Mesothelial cell of epicardium (in vitro differentiated cells): ENCODE measurements around the gene PMPCA. TPM values are rescaled to one million over a fixed set of nuclear protein-coding genes. Genes with fewer than 3 reads are reported as not detected.

Experiments
- DNase-seq, 2 experiments: peaks; one replicate each; pipeline ENCODE4 v3.0.0; 2021; ENCODE audit warnings: low spot score in 2 of 2; ENCODE audit not compliant: unreplicated experiment in 2 of 2
- H3K27ac Mint-ChIP-seq: 2 replicates; pipeline ENCODE4 v1.8.0; 2021; ENCODE audit warnings: mixed read lengths
- H3K27me3 Mint-ChIP-seq: 2 replicates; pipeline ENCODE4 v1.8.0; 2021; ENCODE audit warnings: low read depth, mixed read lengths
- H3K36me3 Mint-ChIP-seq: 2 replicates; pipeline ENCODE4 v1.8.0; 2021; ENCODE audit warnings: mixed read lengths
- H3K4me1 Mint-ChIP-seq: 2 replicates; pipeline ENCODE4 v1.8.0; 2021; ENCODE audit warnings: mixed read lengths
- H3K4me3 Mint-ChIP-seq: 2 replicates; pipeline ENCODE4 v1.8.0; 2021; ENCODE audit warnings: mild to moderate bottlenecking, moderate library complexity, mixed read lengths
- H3K9me3 Mint-ChIP-seq: 2 replicates; pipeline ENCODE4 v1.8.0; 2021; ENCODE audit warnings: mixed read lengths
- total RNA-seq: library from RNA; stranded (reverse); gene quantifications from 3 replicates; pipeline ENCODE4 v1.2.1, GENCODE V29; 2021
- TF ChIP-seq, protein P1 (sequence below): fragments of 200-600 bp; sonication (generic); IDR thresholded peaks from one replicate; pipeline ENCODE4 v1.5.0; 2021; ENCODE audit warnings: antibody characterized with exemption; ENCODE audit not compliant: unreplicated experiment

The PMPCA gene
- total RNA-seq, 1 donor from 2014 or later, result 74.6 TPM

GRCh38 chr9:136456258-136456657 is 45.8 kb downstream of the PMPCA start:
- no peak overlapping the region for H3K4me3 Mint-ChIP-seq
- H3K27ac Mint-ChIP-seq, result no peak overlapping the region
- H3K9me3 Mint-ChIP-seq, result no peaks in the 10 kb centered on the region
- H3K27me3 Mint-ChIP-seq, result no peaks in the 10 kb centered on the region
- H3K36me3 Mint-ChIP-seq, result peaks cover 46% of the 10 kb centered on the region
- TF ChIP-seq, protein P1, sequence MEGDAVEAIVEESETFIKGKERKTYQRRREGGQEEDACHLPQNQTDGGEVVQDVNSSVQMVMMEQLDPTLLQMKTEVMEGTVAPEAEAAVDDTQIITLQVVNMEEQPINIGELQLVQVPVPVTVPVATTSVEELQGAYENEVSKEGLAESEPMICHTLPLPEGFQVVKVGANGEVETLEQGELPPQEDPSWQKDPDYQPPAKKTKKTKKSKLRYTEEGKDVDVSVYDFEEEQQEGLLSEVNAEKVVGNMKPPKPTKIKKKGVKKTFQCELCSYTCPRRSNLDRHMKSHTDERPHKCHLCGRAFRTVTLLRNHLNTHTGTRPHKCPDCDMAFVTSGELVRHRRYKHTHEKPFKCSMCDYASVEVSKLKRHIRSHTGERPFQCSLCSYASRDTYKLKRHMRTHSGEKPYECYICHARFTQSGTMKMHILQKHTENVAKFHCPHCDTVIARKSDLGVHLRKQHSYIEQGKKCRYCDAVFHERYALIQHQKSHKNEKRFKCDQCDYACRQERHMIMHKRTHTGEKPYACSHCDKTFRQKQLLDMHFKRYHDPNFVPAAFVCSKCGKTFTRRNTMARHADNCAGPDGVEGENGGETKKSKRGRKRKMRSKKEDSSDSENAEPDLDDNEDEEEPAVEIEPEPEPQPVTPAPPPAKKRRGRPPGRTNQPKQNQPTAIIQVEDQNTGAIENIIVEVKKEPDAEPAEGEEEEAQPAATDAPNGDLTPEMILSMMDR, result no peak
- no peaks in the 10 kb centered on the region for H3K4me1 Mint-ChIP-seq
- no peak for DNase-seq

DNA sequence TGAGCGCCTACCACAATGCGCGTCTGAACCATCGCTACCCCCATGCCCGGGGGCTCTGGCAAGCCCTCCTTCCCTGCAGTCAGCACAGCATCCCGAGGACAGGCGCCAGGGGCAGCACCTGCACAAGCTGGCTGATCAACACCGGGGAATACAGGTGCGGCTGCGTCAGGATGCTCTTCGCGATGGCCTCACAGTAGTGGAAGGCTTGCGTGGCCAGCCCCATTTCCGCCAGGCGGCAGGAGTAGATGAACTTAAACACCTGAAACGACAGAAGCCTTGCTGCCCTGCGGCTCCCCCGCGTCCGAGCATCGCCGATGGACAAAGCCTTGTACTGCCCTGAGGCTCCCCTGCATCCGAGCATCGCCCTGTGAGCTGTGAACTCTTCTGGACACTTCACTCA is 46.9 kb downstream of the PMPCA start:
- DNase-seq, result no peak
- no peak overlapping the region for H3K4me3 Mint-ChIP-seq
- no peaks in the 10 kb centered on the region for H3K9me3 Mint-ChIP-seq
- H3K4me1 Mint-ChIP-seq, result no peaks in the 10 kb centered on the region
- H3K27ac Mint-ChIP-seq, result no peak overlapping the region
- TF ChIP-seq, protein P1, result no peak
- peaks cover 53% of the 10 kb centered on the region for H3K36me3 Mint-ChIP-seq
- H3K27me3 Mint-ChIP-seq, result no peaks in the 10 kb centered on the region

- TF ChIP-seq, protein P1, result no peak
- Mint-ChIP-seq H3K27me3 (no peaks in the 10 kb centered on the region), H3K9me3 (no peaks in the 10 kb centered on the region), H3K27ac (no peak overlapping the region), H3K4me3 (no peak overlapping the region), H3K36me3 (peaks cover 49% of the 10 kb centered on the region), H3K4me1 (no peaks in the 10 kb centered on the region)
- DNase-seq, result no peak
These were observed 49.0 kb downstream of the PMPCA start for GRCh38 chr9:136459425-136459824.

DNA sequence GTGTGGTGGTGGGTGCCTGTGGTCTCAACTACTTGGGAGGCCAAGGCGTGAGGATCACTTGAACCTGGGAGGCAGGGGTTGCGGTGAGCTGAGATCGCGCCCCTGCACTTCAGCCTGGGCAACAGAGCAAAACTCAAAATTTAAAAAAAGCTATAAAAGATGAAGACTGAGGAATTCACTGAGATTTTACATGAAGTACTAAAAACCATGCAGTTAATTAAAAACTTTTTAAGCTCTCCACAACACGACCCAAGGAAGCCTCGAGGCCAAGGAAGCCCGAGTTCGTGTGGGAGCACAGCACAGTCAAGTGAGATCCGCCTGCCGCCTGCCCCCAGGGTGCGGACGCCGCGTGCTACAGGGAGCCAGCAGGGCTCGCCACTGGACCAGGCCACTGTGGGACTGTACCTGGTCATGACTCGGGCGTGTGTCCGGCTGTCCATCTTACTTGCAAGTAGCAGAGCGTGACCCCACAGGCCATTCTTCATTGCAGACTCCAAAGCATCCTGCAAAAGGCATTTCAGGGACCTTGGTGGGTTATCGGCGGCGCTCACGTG is 50.4 kb downstream of the PMPCA start:
- Mint-ChIP-seq H3K9me3 (no peaks in the 10 kb centered on the region), H3K27me3 (no peaks in the 10 kb centered on the region), H3K4me3 (no peak overlapping the region), H3K36me3 (peaks cover 52% of the 10 kb centered on the region), H3K27ac (no peak overlapping the region), H3K4me1 (no peaks in the 10 kb centered on the region)
- no peak for DNase-seq
- TF ChIP-seq, protein P1, result no peak

DNA sequence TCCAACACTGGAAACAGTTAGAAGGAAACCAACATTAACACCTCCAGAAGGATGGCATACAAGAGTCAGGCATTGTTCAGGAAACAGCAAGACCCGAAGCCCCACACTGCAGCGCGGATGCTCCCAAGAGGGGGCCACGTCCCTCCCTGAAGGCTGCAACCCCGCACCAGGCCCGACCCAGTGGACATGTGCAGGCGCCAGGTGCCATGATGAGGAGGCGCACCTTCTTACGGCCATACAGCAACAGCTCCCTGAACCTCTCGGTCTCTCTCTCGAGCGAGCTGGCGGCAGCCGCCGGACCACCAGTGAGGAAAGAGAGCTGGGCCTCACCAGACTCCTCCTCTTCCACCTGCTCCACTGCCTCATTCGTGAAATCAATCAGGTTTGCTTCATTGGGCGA is 52.2 kb downstream of the PMPCA start:
- TF ChIP-seq, protein P1, result no peak
- H3K27me3 Mint-ChIP-seq, result no peaks in the 10 kb centered on the region
- H3K27ac Mint-ChIP-seq, result no peak overlapping the region
- no peaks in the 10 kb centered on the region for H3K9me3 Mint-ChIP-seq
- no peak for DNase-seq
- no peak overlapping the region for H3K4me3 Mint-ChIP-seq
- H3K36me3 Mint-ChIP-seq, result peaks cover 49% of the 10 kb centered on the region
- H3K4me1 Mint-ChIP-seq, result no peaks in the 10 kb centered on the region

- no peak overlapping the region for H3K4me3 Mint-ChIP-seq
- TF ChIP-seq, protein P1, result no peak
- H3K36me3 Mint-ChIP-seq, result peaks cover 48% of the 10 kb centered on the region
- no peak overlapping the region for H3K27ac Mint-ChIP-seq
- H3K27me3 Mint-ChIP-seq, result no peaks in the 10 kb centered on the region
- DNase-seq, result no peak
- no peaks in the 10 kb centered on the region for H3K4me1 Mint-ChIP-seq
- no peaks in the 10 kb centered on the region for H3K9me3 Mint-ChIP-seq
These were observed 53.1 kb downstream of the PMPCA start for GRCh38 chr9:136463578-136463977.
